HG02943 (cell line): ENCODE measurements around the gene MINK1.
"Not testable (repeated sequence)": the region's sequence is repeated elsewhere in the genome, so short reads cannot be mapped to it uniquely, and the experiment has no call there.

Source experiments
- ATAC-seq: cut with Tn5 transposase; IDR thresholded peaks from one replicate; pipeline ENCODE4 v1.9.1; 2021; ENCODE audit warnings: mild to moderate bottlenecking, low read depth, moderate library complexity; ENCODE audit not compliant: unreplicated experiment

MINK1 gene

GRCh38 chr17:4867535-4867934 lies 34.4 kb downstream of the MINK1 start:
- not testable (repeated sequence) for ATAC-seq

- ATAC-seq, result not testable (repeated sequence)
Measured at GRCh38 chr17:4869058-4869998, 36.2 kb downstream of the MINK1 start.

GRCh38 chr17:4870855-4871254 lies 37.7 kb downstream of the MINK1 start:
- ATAC-seq, result no peak

GRCh38 chr17:4872786-4873185 lies 39.6 kb downstream of the MINK1 start:
- ATAC-seq, result no peak

GRCh38 chr17:4877089-4877488 lies 43.9 kb downstream of the MINK1 start:
- no peak for ATAC-seq

GRCh38 chr17:4879601-4880000 lies 46.5 kb downstream of the MINK1 start:
- ATAC-seq, result no peak

- ATAC-seq, result no peak
Measured at GRCh38 chr17:4880857-4881256, 47.7 kb downstream of the MINK1 start.

- ATAC-seq, result no peak
Measured at GRCh38 chr17:4881761-4882555, 48.8 kb downstream of the MINK1 start.

GRCh38 chr17:4884489-4884888 lies 51.3 kb downstream of the MINK1 start:
- no peak for ATAC-seq

GRCh38 chr17:4886830-4887229 lies 53.7 kb downstream of the MINK1 start:
- ATAC-seq, result no peak

GRCh38 chr17:4887581-4887980 lies 54.4 kb downstream of the MINK1 start:
- no peak for ATAC-seq

GRCh38 chr17:4891411-4892410 lies 58.6 kb downstream of the MINK1 start:
- ATAC-seq, result no peak

GRCh38 chr17:4892499-4893221 lies 59.5 kb downstream of the MINK1 start:
- ATAC-seq, result no peak

- ATAC-seq, result no peak
Measured at GRCh38 chr17:4893272-4893671, 60.1 kb downstream of the MINK1 start.

- no peak for ATAC-seq
Measured at GRCh38 chr17:4893721-4894560, 60.8 kb downstream of the MINK1 start.

- no peak for ATAC-seq
Measured at GRCh38 chr17:4895121-4895520, 62.0 kb downstream of the MINK1 start.

- no peak for ATAC-seq
Measured at GRCh38 chr17:4895657-4896331, 62.7 kb downstream of the MINK1 start.
